GM12865 (cell line): ENCODE measurements around the gene ACP2.
A peak's percentile ranks its signal among the peaks of the same experiment; 100 is the strongest.

Source experiments
- DNase-seq: peaks from one replicate; pipeline ENCODE4 v3.0.0; 2010; ENCODE audit warnings: low read depth
- H3K4me3 ChIP-seq: 2 replicates; pipeline ENCODE4 v1.5.1; 2011; ENCODE audit warnings: mild to moderate bottlenecking, low read depth, low read length, control low read depth
- CTCF ChIP-seq: IDR thresholded peaks from 2 replicates; pipeline ENCODE4 v1.5.1; 2011; ENCODE audit warnings: low read length, control low read depth, low read depth, inconsistent platforms; ENCODE audit not compliant: insufficient read depth; ENCODE audit errors: missing control alignments

ACP2 gene

DNA sequence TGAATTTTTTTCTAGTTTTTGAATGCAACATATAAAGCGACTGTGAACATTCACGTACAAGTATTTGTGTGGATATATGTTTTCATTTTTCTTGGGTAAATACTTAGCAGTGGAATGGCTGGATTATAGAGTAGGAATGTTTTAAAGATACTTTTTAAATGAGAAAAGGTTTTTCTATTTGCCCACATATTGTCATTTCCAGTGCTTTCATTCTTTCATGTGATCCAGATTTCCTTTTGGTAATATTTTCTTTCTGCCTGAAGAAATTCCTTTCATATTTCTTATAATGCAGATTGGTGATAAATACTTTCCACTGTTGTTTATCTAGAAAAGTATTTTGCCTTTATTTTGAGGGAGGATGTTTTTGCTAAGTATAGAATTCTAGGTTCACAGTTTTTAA, 25.9 kb downstream of the ACP2 start:
- TF ChIP-seq CTCF: no peak
- H3K4me3 ChIP-seq: no peak overlapping the region
- DNase-seq: no peak

DNA sequence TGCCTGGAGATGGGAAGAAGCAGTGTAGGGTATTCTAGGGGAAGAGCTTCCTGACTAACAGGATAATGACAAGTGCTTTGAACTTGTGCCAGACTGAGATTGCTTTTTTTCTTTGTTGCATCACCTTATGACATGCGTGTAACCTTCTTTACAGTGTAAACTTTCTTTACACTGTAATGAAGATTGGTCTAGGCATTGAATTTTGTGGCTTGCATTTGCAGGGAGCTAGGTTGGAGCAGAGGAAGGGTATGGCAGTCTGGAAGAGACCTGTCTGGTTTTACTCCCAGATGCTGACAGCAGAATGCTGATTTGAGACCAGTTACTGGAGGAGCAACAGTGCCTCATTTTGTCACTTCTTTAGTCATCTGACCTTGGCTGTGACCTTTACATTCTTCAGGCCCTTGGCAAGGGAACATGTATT, 28.2 kb downstream of the ACP2 start:
- TF ChIP-seq CTCF: no peak
- no peak for DNase-seq
- H3K4me3 ChIP-seq: no peak overlapping the region

GRCh38 chr11:47216121-47216798, 32.4 kb downstream of the ACP2 start:
- no peak for TF ChIP-seq CTCF
- peak overlapping the region; percentile 77 for H3K4me3 ChIP-seq
- DNase-seq: peak; percentile 75

- no peak for TF ChIP-seq CTCF
- peak overlapping the region; percentile 77 for H3K4me3 ChIP-seq
- peak; percentile 45 for DNase-seq
These were observed 33.2 kb downstream of the ACP2 start for GRCh38 chr11:47215366-47215910.

DNA sequence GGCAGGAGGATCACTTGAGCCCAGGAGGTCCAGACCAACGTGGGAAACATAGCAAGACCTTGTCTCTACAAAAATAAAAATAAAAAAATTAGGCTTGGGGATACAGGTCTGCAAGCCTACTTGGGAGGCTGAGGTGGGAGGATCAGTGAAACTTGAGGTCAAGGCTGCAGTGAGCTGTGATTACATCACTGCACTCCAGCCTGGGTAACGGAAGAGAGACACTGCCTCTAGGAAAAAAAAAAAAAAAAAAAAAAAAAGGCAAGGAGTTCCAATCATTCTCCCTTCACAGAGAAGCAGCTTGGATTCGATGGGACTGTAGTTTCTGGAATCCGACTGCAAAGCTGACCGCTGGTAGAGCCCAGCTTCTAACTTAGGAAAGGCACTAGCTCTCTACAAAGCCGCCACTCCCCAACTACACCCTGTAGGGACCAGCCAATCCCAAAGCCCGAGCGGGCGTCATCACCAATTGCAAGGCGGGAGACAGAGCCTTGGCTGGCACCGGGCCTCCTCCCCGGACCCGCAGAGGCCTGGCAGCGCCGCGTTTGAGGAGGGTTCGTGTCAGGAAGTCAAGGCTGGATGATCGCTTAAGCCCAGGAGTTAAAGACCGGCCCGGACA, 34.6 kb downstream of the ACP2 start:
- no peak for TF ChIP-seq CTCF
- peak overlapping the region; percentile 77 for H3K4me3 ChIP-seq
- peak; percentile 84 for DNase-seq

- TF ChIP-seq CTCF: no peak
- no peak overlapping the region for H3K4me3 ChIP-seq
- DNase-seq: no peak
These were observed 35.7 kb downstream of the ACP2 start for GRCh38 chr11:47212938-47213337.
